Memory B cell (primary cell): ENCODE measurements around the gene SATL1.

Source experiments
- ATAC-seq: fragments of 150-1000 bp; cut with Tn5 transposase; 2 replicates; pipeline ENCODE4 v1.10.0; 2021; ENCODE audit warnings: low read depth, mild to moderate bottlenecking, moderate library complexity
- DNase-seq, 2 donors: peaks; one replicate each; pipeline ENCODE4 v3.0.0; 2022; ENCODE audit warnings: low spot score in 2 of 2
- H3K27ac Mint-ChIP-seq: one replicate; pipeline ENCODE4 v1.8.0; 2022; ENCODE audit warnings: mild to moderate bottlenecking, moderate library complexity, mixed read lengths
- H3K27me3 Mint-ChIP-seq: one replicate; pipeline ENCODE4 v1.8.0; 2022; ENCODE audit warnings: mixed read lengths
- H3K36me3 Mint-ChIP-seq: one replicate; pipeline ENCODE4 v1.8.0; 2022; ENCODE audit warnings: mild to moderate bottlenecking, mixed read lengths
- H3K4me1 Mint-ChIP-seq: one replicate; pipeline ENCODE4 v1.8.0; 2022; ENCODE audit warnings: mixed read lengths
- H3K4me3 Mint-ChIP-seq: one replicate; pipeline ENCODE4 v1.8.0; 2022; ENCODE audit warnings: mild to moderate bottlenecking, moderate library complexity, mixed read lengths
- H3K9me3 Mint-ChIP-seq: one replicate; pipeline ENCODE4 v1.8.0; 2022; ENCODE audit warnings: mixed read lengths

Gene SATL1

DNA sequence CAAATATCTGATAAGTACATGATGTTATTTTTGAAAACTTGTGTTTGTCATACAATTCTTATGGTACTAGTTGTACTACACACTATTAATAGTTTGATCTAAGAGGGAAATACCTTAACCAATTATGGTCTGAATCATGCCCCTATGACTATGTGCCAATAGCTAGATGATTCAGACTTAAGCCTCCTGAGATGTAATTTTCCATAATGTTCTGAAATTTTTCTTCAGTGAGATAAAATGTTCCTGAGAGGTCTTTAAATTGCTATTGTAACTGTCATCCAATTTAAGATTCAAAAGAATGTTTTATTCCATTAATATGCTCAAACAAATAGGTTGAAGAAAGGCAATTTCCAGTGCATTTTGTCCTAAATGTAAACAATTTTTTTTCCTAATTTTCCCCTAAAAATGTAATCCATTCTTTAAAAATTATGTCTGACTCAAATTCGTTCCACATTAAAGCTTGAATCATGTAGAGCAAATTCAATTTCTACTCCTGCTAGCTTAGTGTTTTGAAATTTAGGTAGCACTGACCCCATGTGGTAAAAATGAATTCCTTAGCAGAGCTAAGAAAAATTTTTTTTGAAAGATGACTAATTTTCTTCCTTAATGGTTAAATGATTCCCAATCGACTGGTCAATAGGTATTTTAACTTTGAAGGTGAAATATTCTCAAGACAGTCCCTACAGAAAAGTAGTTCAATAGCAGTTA lies 190.8 kb downstream of the SATL1 start:
- no peaks in the 10 kb centered on the region for H3K9me3 Mint-ChIP-seq
- DNase-seq (no peak), ATAC-seq (no peak)
- H3K27ac Mint-ChIP-seq = no peak overlapping the region
- H3K4me1 Mint-ChIP-seq = no peaks in the 10 kb centered on the region
- H3K4me3 Mint-ChIP-seq = no peak overlapping the region
- H3K36me3 Mint-ChIP-seq = peaks cover 4% of the 10 kb centered on the region
- no peaks in the 10 kb centered on the region for H3K27me3 Mint-ChIP-seq

DNA sequence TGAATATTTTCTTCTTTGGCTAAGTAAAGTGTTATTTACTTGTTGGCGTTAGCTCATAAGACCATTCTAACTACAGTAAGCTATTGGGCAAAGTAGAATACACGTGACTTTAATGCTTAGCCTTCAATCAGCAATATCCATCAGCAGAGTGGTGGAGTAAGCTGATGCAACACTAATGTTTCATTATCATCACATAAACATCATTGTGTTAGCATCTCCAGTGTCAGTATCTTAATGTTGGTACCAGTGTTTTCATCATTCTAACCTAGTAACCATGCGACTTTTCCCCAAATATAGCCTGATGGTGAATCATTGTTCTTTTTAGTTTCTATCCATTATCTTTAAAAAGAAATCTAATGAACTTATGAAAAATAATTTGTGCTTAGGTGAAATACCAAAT lies 191.4 kb downstream of the SATL1 start:
- no peak overlapping the region for H3K4me3 Mint-ChIP-seq

DNA sequence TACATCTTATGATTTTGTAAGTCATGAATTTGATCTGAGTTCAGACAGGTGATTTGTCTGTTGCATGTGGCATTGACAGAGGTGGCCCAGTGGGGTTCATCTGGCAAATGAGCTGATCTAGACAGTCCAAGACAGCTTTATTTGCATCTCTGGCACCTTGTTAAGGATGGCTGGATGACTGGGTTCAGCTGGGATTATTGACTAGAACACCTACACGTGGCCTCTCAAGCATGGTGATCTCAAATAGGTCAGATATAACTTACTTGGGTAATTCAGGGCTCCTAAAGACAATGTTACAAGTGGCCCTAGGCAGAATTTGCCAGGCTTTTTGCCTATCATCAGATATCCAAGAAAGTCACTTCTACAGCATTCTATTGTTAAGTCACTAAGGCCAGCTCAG lies 192.0 kb downstream of the SATL1 start:
- H3K4me3 Mint-ChIP-seq = no peak overlapping the region
- no peaks in the 10 kb centered on the region for H3K4me1 Mint-ChIP-seq
- peaks cover 4% of the 10 kb centered on the region for H3K36me3 Mint-ChIP-seq
- ATAC-seq (no peak), DNase-seq (no peak)
- no peaks in the 10 kb centered on the region for H3K9me3 Mint-ChIP-seq
- no peaks in the 10 kb centered on the region for H3K27me3 Mint-ChIP-seq
- no peak overlapping the region for H3K27ac Mint-ChIP-seq

More for the DNA sequence above, 191.4 kb downstream of the SATL1 start:
- no peak for DNase-seq
- Mint-ChIP-seq H3K27ac (no peak overlapping the region), H3K4me1 (no peaks in the 10 kb centered on the region), H3K36me3 (peaks cover 6% of the 10 kb centered on the region), H3K27me3 (no peaks in the 10 kb centered on the region), H3K9me3 (no peaks in the 10 kb centered on the region)
- ATAC-seq = no peak
